NCI-H82 treated with DMSO at 0.1 percent for 48 hours (cell line): ENCODE data around the gene PLCG1.
"Not testable (repeated sequence)": the region's sequence is repeated elsewhere in the genome, so short reads cannot be mapped to it uniquely, and the experiment has no call there.

ENCODE experiments used
- DNase-seq: peaks from one replicate; lab custom pipeline; 2025; ENCODE audit not compliant: unreplicated experiment; lab: John Stamatoyannopoulos, UW

Gene PLCG1

GRCh38 chr20:41124451-41125094 lies 12.8 kb upstream of the PLCG1 start:
- no peak for DNase-seq

- DNase-seq = no peak
Measured at GRCh38 chr20:41125530-41126457, 11.5 kb upstream of the PLCG1 start.

GRCh38 chr20:41126719-41127118 lies 10.6 kb upstream of the PLCG1 start:
- DNase-seq = no peak

- not testable (repeated sequence) for DNase-seq
Measured at GRCh38 chr20:41128317-41128716, 9.0 kb upstream of the PLCG1 start.

- no peak for DNase-seq
Measured at GRCh38 chr20:41131594-41132387, 5.6 kb upstream of the PLCG1 start.

GRCh38 chr20:41132388-41132775 lies 5.0 kb upstream of the PLCG1 start:
- not testable (repeated sequence) for DNase-seq

GRCh38 chr20:41133709-41134361 lies 3.5 kb upstream of the PLCG1 start:
- DNase-seq = no peak

GRCh38 chr20:41134362-41135186 lies 2.8 kb upstream of the PLCG1 start:
- DNase-seq = no peak

- DNase-seq = peak; percentile 27
Measured at GRCh38 chr20:41135187-41135887, 2.0 kb upstream of the PLCG1 start.

GRCh38 chr20:41135888-41136679 lies 1.3 kb upstream of the PLCG1 start:
- no peak for DNase-seq

GRCh38 chr20:41137614-41138474 lies 501 bp downstream of the PLCG1 start:
- DNase-seq = no peak

- DNase-seq = no peak
Measured at GRCh38 chr20:41138475-41139226, 1.3 kb downstream of the PLCG1 start.

- DNase-seq = no peak
Measured at GRCh38 chr20:41139227-41140093, 2.1 kb downstream of the PLCG1 start.

GRCh38 chr20:41140226-41141133 lies 3.1 kb downstream of the PLCG1 start:
- no peak for DNase-seq

GRCh38 chr20:41141153-41141815 lies 3.9 kb downstream of the PLCG1 start:
- DNase-seq = no peak
